Thyroid gland (tissue), 4 donors: ENCODE measurements around the gene SHISA9.

ENCODE experiments used
- POLR2A ChIP-seq, 2 donors: fragments of 450-650 bp; IDR thresholded peaks; one replicate each; pipeline ENCODE4 v1.6.1; 2017; ENCODE audit warnings: antibody characterized with exemption in 2 of 2, mild to moderate bottlenecking in 2 of 2, moderate library complexity in 1 of 2
- TF ChIP-seq, protein P1 (sequence below), 6 experiments: fragments of 200-600 bp in 3 of 6; fragments of 450-650 bp in 3 of 6; sonication (generic) in 3 of 6; IDR thresholded peaks; one replicate each; pipeline ENCODE4 v1.5.1; 2016 to 2019; ENCODE audit warnings: antibody characterized with exemption in 6 of 6, mild to moderate bottlenecking in 2 of 6, inconsistent platforms in 1 of 6, moderate library complexity in 1 of 6

DNA sequence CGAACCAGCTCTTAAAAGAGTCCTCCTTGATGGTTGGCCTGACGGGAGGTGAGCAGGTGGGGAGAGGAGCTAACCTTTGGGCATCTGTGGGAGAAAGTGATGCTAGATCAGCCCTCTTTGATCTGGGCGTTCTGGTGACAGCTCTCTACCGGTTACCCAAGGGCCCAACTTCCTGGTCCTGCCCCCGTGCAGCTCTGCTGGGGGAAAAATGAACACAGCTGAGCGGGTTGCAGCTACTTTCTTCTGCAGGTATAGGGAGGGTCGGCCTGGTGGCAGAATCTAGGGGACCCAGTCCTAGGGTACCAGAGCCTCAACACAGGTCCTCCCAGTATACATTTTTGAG, 2.9 kb downstream of the SHISA9 start:
- TF ChIP-seq, protein P1, sequence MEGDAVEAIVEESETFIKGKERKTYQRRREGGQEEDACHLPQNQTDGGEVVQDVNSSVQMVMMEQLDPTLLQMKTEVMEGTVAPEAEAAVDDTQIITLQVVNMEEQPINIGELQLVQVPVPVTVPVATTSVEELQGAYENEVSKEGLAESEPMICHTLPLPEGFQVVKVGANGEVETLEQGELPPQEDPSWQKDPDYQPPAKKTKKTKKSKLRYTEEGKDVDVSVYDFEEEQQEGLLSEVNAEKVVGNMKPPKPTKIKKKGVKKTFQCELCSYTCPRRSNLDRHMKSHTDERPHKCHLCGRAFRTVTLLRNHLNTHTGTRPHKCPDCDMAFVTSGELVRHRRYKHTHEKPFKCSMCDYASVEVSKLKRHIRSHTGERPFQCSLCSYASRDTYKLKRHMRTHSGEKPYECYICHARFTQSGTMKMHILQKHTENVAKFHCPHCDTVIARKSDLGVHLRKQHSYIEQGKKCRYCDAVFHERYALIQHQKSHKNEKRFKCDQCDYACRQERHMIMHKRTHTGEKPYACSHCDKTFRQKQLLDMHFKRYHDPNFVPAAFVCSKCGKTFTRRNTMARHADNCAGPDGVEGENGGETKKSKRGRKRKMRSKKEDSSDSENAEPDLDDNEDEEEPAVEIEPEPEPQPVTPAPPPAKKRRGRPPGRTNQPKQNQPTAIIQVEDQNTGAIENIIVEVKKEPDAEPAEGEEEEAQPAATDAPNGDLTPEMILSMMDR (IDR thresholded peaks at IDR 0.05), result no peak
- no peak for TF ChIP-seq POLR2A (IDR thresholded peaks at IDR 0.05)
